ENCODE measurements around the gene KLHL3. TPM values are rescaled to one million over a fixed set of nuclear protein-coding genes. Genes with fewer than 3 reads are reported as not detected.

Gene KLHL3
- total RNA-seq, 2 donors from 2014 or later = 4.4 to 6.3 TPM

- H3K4me1 ChIP-seq = no peaks in the 10 kb centered on the region
These were observed 25.7 kb upstream of the KLHL3 start for GRCh38 chr5:137761566-137761965.

GRCh38 chr5:137760719-137761516 is 25.0 kb upstream of the KLHL3 start:
- H3K27me3 ChIP-seq = no peaks in the 10 kb centered on the region
- H3K9ac ChIP-seq (ENCODE audit: low read depth in 2 of 2, low read length in 2 of 2) = no peak overlapping the region
- no peak for DNase-seq
- no peaks in the 10 kb centered on the region for H3K9me3 ChIP-seq
- no peaks in the 10 kb centered on the region for H3K4me1 ChIP-seq
- H3K36me3 ChIP-seq = no peaks in the 10 kb centered on the region
- H3K27ac ChIP-seq = no peak overlapping the region
- no peak overlapping the region for H3K4me3 ChIP-seq
- TF ChIP-seq CTCF (IDR thresholded peaks at IDR 0.05) = no peak
- intact Hi-C loops (cut with DNase I) = no loop called here

More at GRCh38 chr5:137761566-137761965, 25.7 kb upstream of the KLHL3 start:
- DNase-seq = no peak
- Histone ChIP-seq H3K9me3 (no peaks in the 10 kb centered on the region), H3K36me3 (no peaks in the 10 kb centered on the region), H3K4me3 (no peak overlapping the region), H3K9ac (ENCODE audit: low read depth in 2 of 2, low read length in 2 of 2) (no peak overlapping the region), H3K27ac (no peak overlapping the region), H3K27me3 (no peaks in the 10 kb centered on the region)
- no peak for TF ChIP-seq CTCF (IDR thresholded peaks at IDR 0.05)
- intact Hi-C loops (cut with DNase I) = no loop called here

GRCh38 chr5:137760294-137760693 is 24.4 kb upstream of the KLHL3 start:
- H3K4me1 ChIP-seq = no peaks in the 10 kb centered on the region
- intact Hi-C loops (cut with DNase I) = no loop called here
- H3K9ac ChIP-seq (ENCODE audit: low read depth in 2 of 2, low read length in 2 of 2) = no peak overlapping the region
- H3K27ac ChIP-seq = no peak overlapping the region
- no peaks in the 10 kb centered on the region for H3K36me3 ChIP-seq
- TF ChIP-seq CTCF (IDR thresholded peaks at IDR 0.05) = no peak
- no peak for DNase-seq
- H3K27me3 ChIP-seq = no peaks in the 10 kb centered on the region
- H3K4me3 ChIP-seq = no peak overlapping the region
- no peaks in the 10 kb centered on the region for H3K9me3 ChIP-seq

GRCh38 chr5:137758715-137759306 is 22.9 kb upstream of the KLHL3 start:
- Histone ChIP-seq H3K27ac (no peak overlapping the region), H3K4me3 (no peak overlapping the region), H3K27me3 (no peaks in the 10 kb centered on the region), H3K4me1 (no peaks in the 10 kb centered on the region), H3K36me3 (no peaks in the 10 kb centered on the region), H3K9me3 (no peaks in the 10 kb centered on the region), H3K9ac (ENCODE audit: low read depth in 2 of 2, low read length in 2 of 2) (no peak overlapping the region)
- DNase-seq = no peak
- intact Hi-C loops (cut with DNase I) = no loop called here
- no peak for TF ChIP-seq CTCF (IDR thresholded peaks at IDR 0.05)

- intact Hi-C loops (cut with DNase I) = no loop called here
These were observed 22.2 kb upstream of the KLHL3 start for GRCh38 chr5:137758121-137758520.

More at GRCh38 chr5:137758121-137758520, 22.2 kb upstream of the KLHL3 start:
- Histone ChIP-seq H3K36me3 (no peaks in the 10 kb centered on the region), H3K9ac (ENCODE audit: low read depth in 2 of 2, low read length in 2 of 2) (no peak overlapping the region), H3K27ac (no peak overlapping the region), H3K27me3 (no peaks in the 10 kb centered on the region), H3K4me1 (no peaks in the 10 kb centered on the region), H3K9me3 (no peaks in the 10 kb centered on the region), H3K4me3 (no peak overlapping the region)
- TF ChIP-seq CTCF (IDR thresholded peaks at IDR 0.05) = no peak
- no peak for DNase-seq

Data from colonic mucosa (tissue), 4 donors.